Testis (tissue), 3 donors: ENCODE measurements around the gene GPC4. TPM values are rescaled to one million over a fixed set of nuclear protein-coding genes. Genes with fewer than 3 reads are reported as not detected.

Experiments
- DNase-seq: peaks from one replicate; pipeline ENCODE4 v3.0.0-alpha.2; 2019
- H3K27ac ChIP-seq, 2 donors: fragments of 200-600 bp; sonication (generic); one replicate each; pipeline ENCODE4 v1.5.1; 2019
- H3K27me3 ChIP-seq: fragments of 200-600 bp; sonication (generic); one replicate; pipeline ENCODE4 v1.5.1; 2019
- H3K36me3 ChIP-seq: fragments of 200-600 bp; sonication (generic); one replicate; pipeline ENCODE4 v1.5.1; 2017; ENCODE audit warnings: low read depth; ENCODE audit errors: missing control alignments
- H3K4me1 ChIP-seq: fragments of 200-600 bp; sonication (generic); one replicate; pipeline ENCODE4 v1.5.1; 2019
- H3K4me3 ChIP-seq, 2 donors: fragments of 200-600 bp; sonication (generic); one replicate each; pipeline ENCODE4 v1.5.1; 2017 to 2019
- H3K9me3 ChIP-seq: fragments of 200-600 bp; sonication (generic); one replicate; pipeline ENCODE4 v1.5.1; 2017
- CTCF ChIP-seq, 3 experiments: fragments of 450-650 bp in 2 of 3; fragments of 200-600 bp in 1 of 3; sonication (generic) in 1 of 3; IDR thresholded peaks; one replicate each; pipeline ENCODE4 v1.5.1; 2016 to 2019; ENCODE audit warnings: antibody characterized with exemption in 3 of 3, mild to moderate bottlenecking in 2 of 3, moderate library complexity in 1 of 3
- POLR2A ChIP-seq: fragments of 450-650 bp; IDR thresholded peaks from one replicate; pipeline ENCODE4 v1.6.1; 2017; ENCODE audit warnings: antibody characterized with exemption, mild to moderate bottlenecking, moderate library complexity
- WGBS, 2 donors: methylation state at CpG; one replicate each; pipeline ENCODE4 v1.1.5; 2018; 5-methylcytosine and 5-hydroxymethylcytosine counted together
- intact Hi-C: fragments of 100-400 bp; cut with DNase I; formaldehyde crosslinking; loops from one replicate; pipeline ENCODE4 v1.15.1; 2023; ENCODE audit warnings: low total_unique reads
- polyA plus RNA-seq: library from polyadenylated mRNA; stranded (reverse); fragments of 350-450 nt; fragmentation: Illumina TruSeq; extraction: RNeasy Lipid Tissue Mini Kit (QIAGEN cat#74804); gene quantifications from one replicate; pipeline ENCODE4 v1.2.3, GENCODE V29; 2014; ENCODE audit warnings: low read depth, low replicate concordance; ENCODE audit not compliant: insufficient read depth
- total RNA-seq, 2 donors: library from RNA; depleted of rRNA; stranded (reverse); fragments of >200 nt; gene quantifications; one replicate each; pipeline ENCODE4 v1.2.3, GENCODE V29; 2016

The GPC4 gene
- total and polyA plus RNA-seq, 3 donors from 2014 or later = 13.8 to 17.8 (median 15.9) TPM

- Histone ChIP-seq H3K4me3 (no peak overlapping the region), H3K4me1 (no peaks in the 10 kb centered on the region), H3K27me3 (no peaks in the 10 kb centered on the region), H3K9me3 (no peaks in the 10 kb centered on the region), H3K27ac (no peak overlapping the region), H3K36me3 (no peaks in the 10 kb centered on the region)
- intact Hi-C loops = no loop called here
- 19 to 24% methylated on average over 16 of the region's 16 CpGs for WGBS, 2 donors
- DNase-seq = peak; percentile 18
- no peak for TF ChIP-seq CTCF (IDR thresholded peaks at IDR 0.05)
- no peak for TF ChIP-seq POLR2A
Observed at GRCh38 chrX:133444952-133445831, 29.9 kb upstream of the GPC4 start.

DNA sequence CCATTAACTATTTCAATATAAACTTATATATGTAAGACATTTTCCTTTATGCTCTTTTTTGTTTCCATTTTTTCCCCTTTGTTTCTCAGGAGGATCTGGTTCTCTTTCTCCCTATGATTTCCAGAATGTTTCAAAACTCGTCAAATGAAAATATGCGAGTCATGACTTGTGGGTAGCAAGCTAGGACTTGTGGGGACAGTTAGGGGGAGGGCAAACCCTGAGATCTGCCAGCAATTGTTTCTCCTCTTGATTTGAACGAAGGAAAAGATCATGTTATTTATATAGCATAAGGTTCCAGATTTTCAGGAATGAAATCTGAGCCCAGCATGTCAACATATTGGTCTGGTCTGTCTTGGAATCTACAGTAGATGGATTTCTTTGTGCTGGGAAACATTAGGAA is 28.9 kb upstream of the GPC4 start:
- 78 to 82% methylated on average over 3 of the region's 3 CpGs for WGBS, 2 donors
- Histone ChIP-seq H3K27me3 (no peaks in the 10 kb centered on the region), H3K4me1 (no peaks in the 10 kb centered on the region), H3K4me3 (no peak overlapping the region), H3K36me3 (no peaks in the 10 kb centered on the region), H3K27ac (no peak overlapping the region), H3K9me3 (no peaks in the 10 kb centered on the region)
- intact Hi-C loops = no loop called here
- DNase-seq = no peak
- TF ChIP-seq POLR2A (no peak), CTCF (IDR thresholded peaks at IDR 0.05) (no peak)

DNA sequence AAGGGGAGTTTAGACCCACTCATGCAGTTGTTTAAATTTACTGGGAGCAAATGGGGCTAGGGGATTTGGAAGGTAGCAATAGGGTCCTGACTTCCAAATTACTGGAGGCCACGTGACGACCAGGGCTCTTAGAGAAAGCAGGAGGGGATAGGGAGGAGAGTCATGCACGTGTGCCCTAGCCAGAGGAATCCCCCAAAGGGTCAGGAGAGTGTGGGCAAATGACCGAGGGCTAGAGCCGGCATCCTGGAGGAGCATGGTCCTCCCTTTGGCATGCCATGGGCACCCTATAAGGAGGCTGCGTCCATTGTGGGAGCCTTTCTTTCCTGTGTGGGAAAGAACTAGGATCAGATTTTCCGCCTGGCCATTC is 25.5 kb upstream of the GPC4 start:
- WGBS, 2 donors = 77 to 89% methylated on average over 3 to 7 of the region's 7 CpGs
- DNase-seq = no peak
- H3K27me3 ChIP-seq = no peaks in the 10 kb centered on the region
- intact Hi-C loops = no loop called here
- no peak overlapping the region for H3K27ac ChIP-seq
- no peaks in the 10 kb centered on the region for H3K36me3 ChIP-seq
- no peak overlapping the region for H3K4me3 ChIP-seq
- H3K4me1 ChIP-seq = no peaks in the 10 kb centered on the region
- no peaks in the 10 kb centered on the region for H3K9me3 ChIP-seq
- TF ChIP-seq POLR2A (no peak), CTCF (IDR thresholded peaks at IDR 0.05) (no peak)

DNA sequence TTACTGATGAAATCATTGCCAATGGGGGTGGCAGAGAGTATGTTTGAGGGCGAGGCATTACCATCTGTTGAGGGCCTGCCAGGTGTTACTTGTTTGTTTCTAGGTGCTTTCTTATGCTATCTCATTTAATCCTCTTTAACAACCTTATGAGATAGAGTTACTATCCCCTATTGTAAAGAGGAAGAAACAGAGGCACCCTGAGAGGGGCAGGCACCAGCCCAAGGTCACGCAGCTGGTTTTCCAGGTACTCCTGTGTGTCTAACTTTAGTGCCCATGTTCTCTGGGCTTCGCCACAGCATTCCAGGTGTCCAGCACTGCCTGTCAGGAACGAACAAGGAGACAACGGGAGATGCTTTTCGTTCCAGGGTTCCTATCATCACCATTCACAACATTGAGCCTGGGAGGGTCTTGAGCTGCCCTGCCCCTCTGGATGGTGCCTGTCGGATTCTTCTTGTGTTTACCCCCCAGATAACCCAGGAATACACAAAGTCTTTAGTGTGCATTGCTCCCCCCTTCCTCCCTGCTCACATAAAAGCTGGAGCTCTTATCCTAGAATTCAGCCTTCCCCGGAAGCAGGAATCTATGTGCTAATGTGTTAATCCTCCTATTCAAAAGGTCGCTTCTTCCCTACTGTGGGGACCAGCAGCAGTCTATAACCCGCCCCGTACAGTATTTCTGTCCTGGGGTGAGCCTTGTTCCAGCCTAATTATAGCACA is 24.9 kb upstream of the GPC4 start:
- H3K4me1 ChIP-seq = no peaks in the 10 kb centered on the region
- TF ChIP-seq POLR2A = no peak
- no peak for TF ChIP-seq CTCF (IDR thresholded peaks at IDR 0.05)
- H3K4me3 ChIP-seq = no peak overlapping the region
- intact Hi-C loops = no loop called here
- H3K27ac ChIP-seq = no peak overlapping the region
- no peak for DNase-seq
- H3K9me3 ChIP-seq = no peaks in the 10 kb centered on the region
- no peaks in the 10 kb centered on the region for H3K36me3 ChIP-seq
- H3K27me3 ChIP-seq = no peaks in the 10 kb centered on the region
- 70 to 81% methylated on average over 4 to 11 of the region's 11 CpGs for WGBS, 2 donors
